ENCODE measurements around the gene SLC5A2.

SLC5A2 gene

GRCh38 chr16:31493506-31494125 lies 10.7 kb downstream of the SLC5A2 start (continued):
- TF ChIP-seq TSHZ2 (CRISPR knock-in tag; IDR thresholded peaks at IDR 0.05) (no peak), OSR1 (CRISPR knock-in tag; IDR thresholded peaks at IDR 0.05) (no peak), ZFP30 (CRISPR knock-in tag; IDR thresholded peaks at IDR 0.05) (no peak), RARB (CRISPR knock-in tag; IDR thresholded peaks at IDR 0.05) (no peak), ARNTL (CRISPR knock-in tag; IDR thresholded peaks at IDR 0.05; ENCODE audit: borderline replicate concordance, low read depth) (no peak), GLIS3 (CRISPR knock-in tag; IDR thresholded peaks at IDR 0.05) (no peak), CREB5 (CRISPR knock-in tag; IDR thresholded peaks at IDR 0.05; ENCODE audit: low read depth) (no peak)
- TF ChIP-seq, protein P1, sequence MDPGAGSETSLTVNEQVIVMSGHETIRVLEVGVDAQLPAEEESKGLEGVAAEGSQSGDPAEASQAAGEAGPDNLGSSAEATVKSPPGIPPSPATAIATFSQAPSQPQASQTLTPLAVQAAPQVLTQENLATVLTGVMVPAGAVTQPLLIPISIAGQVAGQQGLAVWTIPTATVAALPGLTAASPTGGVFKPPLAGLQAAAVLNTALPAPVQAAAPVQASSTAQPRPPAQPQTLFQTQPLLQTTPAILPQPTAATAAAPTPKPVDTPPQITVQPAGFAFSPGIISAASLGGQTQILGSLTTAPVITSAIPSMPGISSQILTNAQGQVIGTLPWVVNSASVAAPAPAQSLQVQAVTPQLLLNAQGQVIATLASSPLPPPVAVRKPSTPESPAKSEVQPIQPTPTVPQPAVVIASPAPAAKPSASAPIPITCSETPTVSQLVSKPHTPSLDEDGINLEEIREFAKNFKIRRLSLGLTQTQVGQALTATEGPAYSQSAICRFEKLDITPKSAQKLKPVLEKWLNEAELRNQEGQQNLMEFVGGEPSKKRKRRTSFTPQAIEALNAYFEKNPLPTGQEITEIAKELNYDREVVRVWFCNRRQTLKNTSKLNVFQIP (CRISPR knock-in tag; IDR thresholded peaks at IDR 0.05; ENCODE audit: borderline replicate concordance, low read depth) = no peak
- TF ChIP-seq, protein P2, sequence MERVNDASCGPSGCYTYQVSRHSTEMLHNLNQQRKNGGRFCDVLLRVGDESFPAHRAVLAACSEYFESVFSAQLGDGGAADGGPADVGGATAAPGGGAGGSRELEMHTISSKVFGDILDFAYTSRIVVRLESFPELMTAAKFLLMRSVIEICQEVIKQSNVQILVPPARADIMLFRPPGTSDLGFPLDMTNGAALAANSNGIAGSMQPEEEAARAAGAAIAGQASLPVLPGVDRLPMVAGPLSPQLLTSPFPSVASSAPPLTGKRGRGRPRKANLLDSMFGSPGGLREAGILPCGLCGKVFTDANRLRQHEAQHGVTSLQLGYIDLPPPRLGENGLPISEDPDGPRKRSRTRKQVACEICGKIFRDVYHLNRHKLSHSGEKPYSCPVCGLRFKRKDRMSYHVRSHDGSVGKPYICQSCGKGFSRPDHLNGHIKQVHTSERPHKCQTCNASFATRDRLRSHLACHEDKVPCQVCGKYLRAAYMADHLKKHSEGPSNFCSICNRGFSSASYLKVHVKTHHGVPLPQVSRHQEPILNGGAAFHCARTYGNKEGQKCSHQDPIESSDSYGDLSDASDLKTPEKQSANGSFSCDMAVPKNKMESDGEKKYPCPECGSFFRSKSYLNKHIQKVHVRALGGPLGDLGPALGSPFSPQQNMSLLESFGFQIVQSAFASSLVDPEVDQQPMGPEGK (CRISPR knock-in tag; IDR thresholded peaks at IDR 0.05; ENCODE audit: borderline replicate concordance) = no peak

DNA sequence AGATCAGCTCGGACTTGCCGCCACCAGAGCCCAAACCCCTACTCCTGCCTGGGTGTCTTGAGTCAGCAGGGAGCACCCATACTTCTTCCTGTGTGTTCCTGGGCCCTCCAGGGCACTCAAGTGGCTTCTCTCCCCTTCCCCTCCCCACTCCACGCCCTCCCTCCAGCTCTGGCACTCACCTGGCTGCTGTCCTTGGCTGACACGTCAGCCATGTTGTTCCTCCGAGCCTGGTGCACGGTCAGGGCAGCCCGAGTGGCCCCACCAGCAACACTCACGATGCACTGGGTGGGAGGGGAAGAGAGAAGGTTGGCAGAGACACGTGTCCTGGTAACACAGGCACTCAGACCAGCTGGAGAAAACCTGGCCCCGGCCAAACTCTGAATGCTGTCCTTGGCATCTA lies 13.7 kb downstream of the SLC5A2 start:
- no peak for ATAC-seq
- TF ChIP-seq ZNF70 (CRISPR knock-in tag; IDR thresholded peaks at IDR 0.05) = no peak
- no peak for TF ChIP-seq SNAI2 (CRISPR knock-in tag; IDR thresholded peaks at IDR 0.05)
- no peak for TF ChIP-seq ISL1 (CRISPR knock-in tag; IDR thresholded peaks at IDR 0.05)
- TF ChIP-seq, protein P1 (CRISPR knock-in tag; IDR thresholded peaks at IDR 0.05; ENCODE audit: borderline replicate concordance, low read depth) = no peak
- TF ChIP-seq ZFP3 (CRISPR knock-in tag; IDR thresholded peaks at IDR 0.05) = no peak
- TF ChIP-seq CSDC2 (CRISPR knock-in tag; IDR thresholded peaks at IDR 0.05) = no peak
- TF ChIP-seq TOX (CRISPR knock-in tag; IDR thresholded peaks at IDR 0.05; ENCODE audit: borderline replicate concordance) = no peak
- TF ChIP-seq GLIS3 (CRISPR knock-in tag; IDR thresholded peaks at IDR 0.05) = no peak
- TF ChIP-seq ZNF8 (CRISPR knock-in tag; IDR thresholded peaks at IDR 0.05) = no peak
- TF ChIP-seq, protein P3, sequence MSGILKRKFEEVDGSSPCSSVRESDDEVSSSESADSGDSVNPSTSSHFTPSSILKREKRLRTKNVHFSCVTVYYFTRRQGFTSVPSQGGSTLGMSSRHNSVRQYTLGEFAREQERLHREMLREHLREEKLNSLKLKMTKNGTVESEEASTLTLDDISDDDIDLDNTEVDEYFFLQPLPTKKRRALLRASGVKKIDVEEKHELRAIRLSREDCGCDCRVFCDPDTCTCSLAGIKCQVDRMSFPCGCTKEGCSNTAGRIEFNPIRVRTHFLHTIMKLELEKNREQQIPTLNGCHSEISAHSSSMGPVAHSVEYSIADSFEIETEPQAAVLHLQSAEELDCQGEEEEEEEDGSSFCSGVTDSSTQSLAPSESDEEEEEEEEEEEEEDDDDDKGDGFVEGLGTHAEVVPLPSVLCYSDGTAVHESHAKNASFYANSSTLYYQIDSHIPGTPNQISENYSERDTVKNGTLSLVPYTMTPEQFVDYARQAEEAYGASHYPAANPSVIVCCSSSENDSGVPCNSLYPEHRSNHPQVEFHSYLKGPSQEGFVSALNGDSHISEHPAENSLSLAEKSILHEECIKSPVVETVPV (CRISPR knock-in tag; IDR thresholded peaks at IDR 0.05) = no peak
- TF ChIP-seq ZC3H10 (CRISPR knock-in tag; IDR thresholded peaks at IDR 0.05) = no peak
- TF ChIP-seq TCF4 (CRISPR knock-in tag; IDR thresholded peaks at IDR 0.05; ENCODE audit: borderline replicate concordance) = no peak
- TF ChIP-seq ESRRG (CRISPR knock-in tag; IDR thresholded peaks at IDR 0.05) = no peak
- TF ChIP-seq RARB (CRISPR knock-in tag; IDR thresholded peaks at IDR 0.05) = no peak
- no peak for TF ChIP-seq CREB5 (CRISPR knock-in tag; IDR thresholded peaks at IDR 0.05; ENCODE audit: low read depth)
- TF ChIP-seq ARNTL (CRISPR knock-in tag; IDR thresholded peaks at IDR 0.05; ENCODE audit: borderline replicate concordance, low read depth) = no peak
- TF ChIP-seq BACH2 (CRISPR knock-in tag; IDR thresholded peaks at IDR 0.05; ENCODE audit: borderline replicate concordance) = no peak

All from SK-N-SH treated with all-trans-retinoic acid at 6 μM for 48 hours (cell line).